ENCODE data around the gene GBF1.

GRCh38 chr10:102405632-102406031, 160.3 kb downstream of the GBF1 start:
- TF ChIP-seq EZH2 (IDR thresholded peaks at IDR 0.05; ENCODE audit: low read depth) (no peak), CTCF (conservative IDR thresholded peaks at IDR 0.05) (no peak)
